ENCODE data around the gene INTS11.

DNA sequence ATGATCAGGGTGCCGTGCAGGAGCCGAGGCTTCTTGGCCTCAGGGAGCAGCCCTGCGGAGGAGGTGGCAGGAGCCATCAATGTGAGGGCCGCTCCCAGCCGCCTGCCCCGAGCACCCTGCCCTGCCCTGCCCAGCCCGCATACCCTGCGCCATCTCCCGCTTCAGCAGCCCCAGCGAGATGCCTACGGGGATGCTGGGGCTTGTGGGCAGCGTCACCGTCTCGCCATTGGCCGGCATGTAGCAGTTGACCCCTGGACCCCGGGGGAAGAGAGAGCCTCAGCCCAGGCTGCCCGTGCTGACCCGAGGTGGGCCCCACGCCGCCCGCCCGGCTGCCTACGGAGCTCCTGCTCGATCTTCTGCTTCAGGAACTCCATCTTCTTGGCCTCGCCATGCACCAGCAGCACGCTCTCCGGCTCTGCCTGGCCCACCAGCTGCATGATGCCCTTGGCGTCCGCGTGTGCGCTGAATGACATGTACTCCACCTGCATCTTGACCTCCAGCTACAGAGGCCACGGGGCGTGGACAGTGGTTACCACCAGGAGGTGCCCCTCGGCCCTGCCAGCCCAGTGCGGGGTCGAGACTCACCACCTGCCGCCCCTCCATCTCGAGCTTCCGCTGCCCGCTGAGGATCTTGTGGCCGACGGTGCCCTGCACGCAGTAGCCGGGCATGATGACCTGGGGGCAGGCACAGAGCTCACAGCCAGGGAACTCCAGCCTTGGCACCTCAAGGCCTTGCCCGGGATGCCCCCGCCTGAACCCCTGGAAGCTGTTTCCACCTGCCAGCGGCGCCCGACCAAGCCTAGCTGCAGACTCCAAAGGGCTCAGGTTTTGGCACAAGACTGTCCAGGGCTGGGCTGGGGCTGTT is 11.8 kb downstream of the INTS11 start:
- TF ChIP-seq, protein P1, sequence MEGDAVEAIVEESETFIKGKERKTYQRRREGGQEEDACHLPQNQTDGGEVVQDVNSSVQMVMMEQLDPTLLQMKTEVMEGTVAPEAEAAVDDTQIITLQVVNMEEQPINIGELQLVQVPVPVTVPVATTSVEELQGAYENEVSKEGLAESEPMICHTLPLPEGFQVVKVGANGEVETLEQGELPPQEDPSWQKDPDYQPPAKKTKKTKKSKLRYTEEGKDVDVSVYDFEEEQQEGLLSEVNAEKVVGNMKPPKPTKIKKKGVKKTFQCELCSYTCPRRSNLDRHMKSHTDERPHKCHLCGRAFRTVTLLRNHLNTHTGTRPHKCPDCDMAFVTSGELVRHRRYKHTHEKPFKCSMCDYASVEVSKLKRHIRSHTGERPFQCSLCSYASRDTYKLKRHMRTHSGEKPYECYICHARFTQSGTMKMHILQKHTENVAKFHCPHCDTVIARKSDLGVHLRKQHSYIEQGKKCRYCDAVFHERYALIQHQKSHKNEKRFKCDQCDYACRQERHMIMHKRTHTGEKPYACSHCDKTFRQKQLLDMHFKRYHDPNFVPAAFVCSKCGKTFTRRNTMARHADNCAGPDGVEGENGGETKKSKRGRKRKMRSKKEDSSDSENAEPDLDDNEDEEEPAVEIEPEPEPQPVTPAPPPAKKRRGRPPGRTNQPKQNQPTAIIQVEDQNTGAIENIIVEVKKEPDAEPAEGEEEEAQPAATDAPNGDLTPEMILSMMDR (IDR thresholded peaks at IDR 0.05), result no peak
- no peak for TF ChIP-seq POLR2A (IDR thresholded peaks at IDR 0.05)

All from right lobe of liver (tissue), 4 donors.